ENCODE measurements around the gene RPGRIP1L. TPM values are rescaled to one million over a fixed set of nuclear protein-coding genes. Genes with fewer than 3 reads are reported as not detected.

RPGRIP1L gene
- total and polyA plus RNA-seq, 2 of the 13 experiments (the other 11 are each of a cell fraction or from before 2014, with no cell fraction given): 5.0 to 13.5 TPM

GRCh38 chr16:53636978-53637377 is 66.7 kb downstream of the RPGRIP1L start (continued):
- TF ChIP-seq, protein P1, sequence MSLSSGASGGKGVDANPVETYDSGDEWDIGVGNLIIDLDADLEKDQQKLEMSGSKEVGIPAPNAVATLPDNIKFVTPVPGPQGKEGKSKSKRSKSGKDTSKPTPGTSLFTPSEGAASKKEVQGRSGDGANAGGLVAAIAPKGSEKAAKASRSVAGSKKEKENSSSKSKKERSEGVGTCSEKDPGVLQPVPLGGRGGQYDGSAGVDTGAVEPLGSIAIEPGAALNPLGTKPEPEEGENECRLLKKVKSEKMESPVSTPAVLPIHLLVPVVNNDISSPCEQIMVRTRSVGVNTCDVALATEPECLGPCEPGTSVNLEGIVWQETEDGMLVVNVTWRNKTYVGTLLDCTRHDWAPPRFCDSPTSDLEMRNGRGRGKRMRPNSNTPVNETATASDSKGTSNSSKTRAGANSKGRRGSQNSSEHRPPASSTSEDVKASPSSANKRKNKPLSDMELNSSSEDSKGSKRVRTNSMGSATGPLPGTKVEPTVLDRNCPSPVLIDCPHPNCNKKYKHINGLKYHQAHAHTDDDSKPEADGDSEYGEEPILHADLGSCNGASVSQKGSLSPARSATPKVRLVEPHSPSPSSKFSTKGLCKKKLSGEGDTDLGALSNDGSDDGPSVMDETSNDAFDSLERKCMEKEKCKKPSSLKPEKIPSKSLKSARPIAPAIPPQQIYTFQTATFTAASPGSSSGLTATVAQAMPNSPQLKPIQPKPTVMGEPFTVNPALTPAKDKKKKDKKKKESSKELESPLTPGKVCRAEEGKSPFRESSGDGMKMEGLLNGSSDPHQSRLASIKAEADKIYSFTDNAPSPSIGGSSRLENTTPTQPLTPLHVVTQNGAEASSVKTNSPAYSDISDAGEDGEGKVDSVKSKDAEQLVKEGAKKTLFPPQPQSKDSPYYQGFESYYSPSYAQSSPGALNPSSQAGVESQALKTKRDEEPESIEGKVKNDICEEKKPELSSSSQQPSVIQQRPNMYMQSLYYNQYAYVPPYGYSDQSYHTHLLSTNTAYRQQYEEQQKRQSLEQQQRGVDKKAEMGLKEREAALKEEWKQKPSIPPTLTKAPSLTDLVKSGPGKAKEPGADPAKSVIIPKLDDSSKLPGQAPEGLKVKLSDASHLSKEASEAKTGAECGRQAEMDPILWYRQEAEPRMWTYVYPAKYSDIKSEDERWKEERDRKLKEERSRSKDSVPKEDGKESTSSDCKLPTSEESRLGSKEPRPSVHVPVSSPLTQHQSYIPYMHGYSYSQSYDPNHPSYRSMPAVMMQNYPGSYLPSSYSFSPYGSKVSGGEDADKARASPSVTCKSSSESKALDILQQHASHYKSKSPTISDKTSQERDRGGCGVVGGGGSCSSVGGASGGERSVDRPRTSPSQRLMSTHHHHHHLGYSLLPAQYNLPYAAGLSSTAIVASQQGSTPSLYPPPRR (CRISPR knock-in tag; IDR thresholded peaks at IDR 0.05; ENCODE audit: borderline replicate concordance): no peak
- no peak for TF ChIP-seq FOXA1 (IDR thresholded peaks at IDR 0.05)
- no peak for TF ChIP-seq FOXA1 (CRISPR knock-in tag; IDR thresholded peaks at IDR 0.05)

DNA sequence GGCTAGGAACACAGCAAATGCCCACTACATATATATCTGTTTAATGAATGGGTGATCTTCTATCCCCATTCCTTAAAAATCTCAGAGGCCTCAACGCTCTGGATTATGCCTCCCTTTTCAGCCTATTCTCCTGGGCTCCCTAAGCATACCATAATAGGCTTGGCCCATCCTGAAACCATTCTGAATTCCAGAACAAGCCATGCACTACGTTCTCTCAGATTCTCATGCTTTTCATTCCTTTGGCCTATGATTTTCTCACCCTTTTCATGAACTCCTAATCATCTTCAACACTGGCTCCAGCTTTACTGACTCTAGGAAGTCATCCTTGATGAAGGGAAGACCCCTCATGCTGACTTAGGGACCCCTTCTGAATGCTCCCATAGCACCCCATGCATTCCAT is 71.1 kb downstream of the RPGRIP1L start:
- CTCF ChIA-PET (ENCODE audit: low intra/inter-chr PET ratio, low total read pairs): no interaction called here
- WGBS (ENCODE audit: low lambda C conversion rate): 90% methylated on average over 2 of the region's 2 CpGs
- Histone ChIP-seq H3K4me3 (replicated peaks in 1 of 3; ENCODE audit: insufficient read depth in 1 of 3, low read depth in 2 of 3, low read length in 3 of 3) (no peak overlapping the region), H3K36me3 (replicated peaks in 1 of 2; ENCODE audit: control insufficient read depth in 1 of 2, insufficient read depth in 2 of 2, low read length in 2 of 2) (peaks cover under 1 to 2% of the 10 kb centered on the region in 2 experiments; a peak in 1 of 5 replicates), H3K4me2 (ENCODE audit: low read depth, low read length) (no peak overlapping the region), H3K79me2 (ENCODE audit: insufficient read depth, low read length) (no peaks in the 10 kb centered on the region), H2AFZ (ENCODE audit: low read length) (no peak overlapping the region), H3K4me1 (ENCODE audit: insufficient read depth, low read length) (no peaks in the 10 kb centered on the region), H3K9me3 (ENCODE audit: low read length) (no peaks in the 10 kb centered on the region), H3K9ac (ENCODE audit: insufficient read depth, low read depth, low read length) (no peak overlapping the region), H3K27me3 (ENCODE audit: control insufficient read depth in 1 of 2, insufficient read depth in 2 of 2, low read length in 2 of 2) (no peaks in the 10 kb centered on the region), H3K27ac (ENCODE audit: extremely low read length, insufficient read depth, low read length) (no peak overlapping the region), H4K20me1 (ENCODE audit: insufficient read depth, low read length) (no peaks in the 10 kb centered on the region)
- in situ Hi-C loops (cut with HindIII; ENCODE audit: extremely low pct_ligation_motif_present, low pct_unique_long_range_greater_than_20kb) (no loop called here), intact Hi-C loops (cut with micrococcal nuclease; ENCODE audit: unreplicated experiment) (no loop called here)
- TF ChIP-seq, protein P2, sequence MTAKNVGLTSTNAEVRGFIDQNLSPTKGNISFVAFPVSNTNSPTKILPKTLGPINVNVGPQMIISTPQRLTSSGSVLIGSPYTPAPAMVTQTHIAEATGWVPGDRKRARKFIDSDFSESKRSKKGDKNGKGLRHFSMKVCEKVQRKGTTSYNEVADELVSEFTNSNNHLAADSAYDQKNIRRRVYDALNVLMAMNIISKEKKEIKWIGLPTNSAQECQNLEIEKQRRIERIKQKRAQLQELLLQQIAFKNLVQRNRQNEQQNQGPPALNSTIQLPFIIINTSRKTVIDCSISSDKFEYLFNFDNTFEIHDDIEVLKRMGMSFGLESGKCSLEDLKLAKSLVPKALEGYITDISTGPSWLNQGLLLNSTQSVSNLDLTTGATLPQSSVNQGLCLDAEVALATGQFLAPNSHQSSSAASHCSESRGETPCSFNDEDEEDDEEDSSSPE (CRISPR knock-in tag; IDR thresholded peaks at IDR 0.05): no peak
- TF ChIP-seq BRD4 (CRISPR knock-in tag; IDR thresholded peaks at IDR 0.05) (no peak), MLLT10 (CRISPR knock-in tag; IDR thresholded peaks at IDR 0.05) (no peak), ZBTB7B (CRISPR knock-in tag; IDR thresholded peaks at IDR 0.05) (no peak)
- FAIRE-seq (no peak), ATAC-seq (no peak), DNase-seq (ENCODE audit: low spot score) (no peak)
- BruUV-seq (replicated peaks): no TSS peak
- POLR2A ChIA-PET: no interaction called here
